GM12801 (cell line): Measurements from ENCODE around the gene FSD2.

Experiments used
- CTCF ChIP-seq: IDR thresholded peaks from one replicate; pipeline ENCODE4 v1.5.1; 2011; ENCODE audit warnings: control low read depth; ENCODE audit not compliant: insufficient read length; ENCODE audit errors: extremely low read depth

Gene FSD2

DNA sequence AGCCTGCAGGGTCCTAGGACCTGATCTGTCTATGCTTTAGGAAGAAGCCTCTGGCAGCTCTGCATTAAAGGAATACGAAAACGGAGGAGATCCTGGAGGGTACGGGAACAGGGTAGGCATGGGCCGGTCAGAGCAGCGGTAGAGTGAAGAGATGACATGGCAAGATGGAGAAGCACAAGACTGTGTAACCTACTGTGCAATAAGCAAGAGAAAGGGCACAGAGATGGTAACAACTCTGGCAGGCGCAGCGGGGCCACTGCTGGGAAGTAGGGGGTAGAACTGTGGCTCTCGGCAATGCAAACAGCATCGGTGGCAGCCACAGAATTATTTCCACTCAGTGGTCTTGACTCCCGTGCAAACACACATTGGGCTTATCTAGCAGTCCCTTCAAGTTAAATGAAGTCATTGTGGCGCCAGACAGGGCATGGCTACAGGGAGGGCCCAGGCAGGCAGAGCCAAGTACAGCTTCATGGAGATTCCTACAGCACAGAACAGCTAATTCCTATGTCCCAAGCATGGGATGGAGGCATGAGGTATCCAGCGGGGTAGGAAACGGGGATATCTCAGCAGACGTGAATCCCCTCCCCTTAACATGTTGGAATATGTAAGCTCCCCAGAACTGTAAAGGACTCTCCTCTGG lies 32.3 kb upstream of the FSD2 start:
- no peak for TF ChIP-seq CTCF

GRCh38 chr15:82835391-82835917 lies 29.6 kb upstream of the FSD2 start:
- no peak for TF ChIP-seq CTCF

DNA sequence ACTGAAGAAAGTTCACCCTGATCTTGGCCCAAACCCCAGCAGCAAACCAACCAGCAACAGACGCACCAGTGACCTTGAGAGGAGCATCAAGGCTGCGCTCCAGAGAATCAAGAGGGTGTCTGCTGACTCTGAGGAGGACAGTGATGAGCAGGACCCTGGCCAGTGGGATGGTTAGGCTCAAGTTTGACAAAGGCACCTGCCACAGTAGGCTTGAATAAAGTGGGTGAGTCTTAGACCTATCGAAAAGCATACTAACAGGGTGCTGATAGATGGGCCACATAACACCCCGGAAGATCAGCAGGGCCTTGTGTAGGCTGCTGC lies 27.5 kb upstream of the FSD2 start:
- TF ChIP-seq CTCF: no peak

GRCh38 chr15:82832601-82833361 lies 26.9 kb upstream of the FSD2 start:
- TF ChIP-seq CTCF: no peak

DNA sequence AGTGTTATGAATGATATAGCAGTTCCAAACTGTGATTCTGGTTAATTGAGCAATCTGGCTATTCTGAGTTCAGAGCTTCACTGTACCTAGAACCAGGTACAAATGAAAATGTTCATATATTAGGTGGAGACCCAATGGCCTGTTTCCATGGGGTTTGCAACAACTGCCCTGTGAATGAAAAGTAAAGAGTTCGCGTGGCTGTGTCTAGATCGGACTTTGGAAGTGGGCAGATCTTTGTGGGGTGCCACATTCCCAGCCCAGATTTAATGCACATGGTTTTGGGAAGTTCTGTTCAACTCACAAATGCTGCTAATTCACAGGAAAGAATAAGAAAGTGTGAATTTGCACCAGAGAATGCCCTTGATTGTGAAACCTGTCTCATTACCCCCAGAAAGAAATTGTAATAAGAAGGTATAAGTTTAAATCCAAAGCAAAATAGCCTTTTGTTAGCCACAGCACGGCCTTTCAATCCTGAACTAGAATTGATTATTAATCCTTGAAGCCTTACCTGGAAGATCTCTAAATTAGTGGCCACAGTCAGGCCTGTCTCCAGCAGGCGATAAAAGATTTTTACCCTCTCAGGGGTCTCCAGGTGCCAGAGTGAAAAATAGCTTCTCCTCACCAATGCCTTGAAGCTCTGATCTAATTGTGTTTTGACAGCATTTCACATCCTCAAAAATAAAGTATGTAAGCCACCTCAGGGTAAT lies 26.2 kb upstream of the FSD2 start:
- no peak for TF ChIP-seq CTCF

GRCh38 chr15:82830427-82831173 lies 24.7 kb upstream of the FSD2 start:
- TF ChIP-seq CTCF: no peak

GRCh38 chr15:82829234-82829633 lies 23.4 kb upstream of the FSD2 start:
- no peak for TF ChIP-seq CTCF
